Sigmoid colon (tissue), 4 donors: Measurements from ENCODE around the gene TECTB.

Source experiments
- POLR2A ChIP-seq, 2 donors: fragments of 450-650 bp; IDR thresholded peaks; one replicate each; pipeline ENCODE4 v1.6.1; 2016; ENCODE audit warnings: antibody characterized with exemption in 2 of 2, mild to moderate bottlenecking in 2 of 2, moderate library complexity in 2 of 2
- POLR2AphosphoS5 ChIP-seq, 4 donors: sonication (generic); formaldehyde crosslinking; IDR thresholded peaks; one replicate each; pipeline ENCODE4 v1.6.1; 2017; ENCODE audit warnings: antibody characterized with exemption in 4 of 4
- TF ChIP-seq, protein P1 (sequence below), 4 experiments: fragments of 450-650 bp in 3 of 4; fragments of 200-600 bp in 1 of 4; IDR thresholded peaks; one replicate each; pipeline ENCODE4 v1.5.1; 2016 to 2019; ENCODE audit warnings: antibody characterized with exemption in 4 of 4, mild to moderate bottlenecking in 3 of 4, moderate library complexity in 2 of 4

DNA sequence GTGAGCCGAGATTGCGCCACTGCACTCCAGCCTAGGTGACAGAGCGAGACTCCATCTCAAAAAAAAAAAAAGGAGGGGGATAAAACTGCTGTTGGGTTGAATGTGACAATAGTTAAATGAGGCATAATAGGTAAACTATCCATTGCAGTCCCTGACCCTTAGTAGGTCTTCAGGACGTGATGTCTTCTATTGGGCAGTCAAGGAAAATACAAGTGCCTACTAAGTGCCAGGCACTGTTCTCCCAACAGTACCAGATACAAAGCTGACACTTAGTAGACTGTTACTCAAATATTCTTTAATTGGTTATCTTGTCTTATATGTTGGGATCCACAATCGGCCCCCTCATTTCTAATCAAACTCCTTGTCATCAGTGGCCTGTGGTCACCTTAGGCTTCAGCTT lies 63.6 kb downstream of the TECTB start:
- TF ChIP-seq, protein P1, sequence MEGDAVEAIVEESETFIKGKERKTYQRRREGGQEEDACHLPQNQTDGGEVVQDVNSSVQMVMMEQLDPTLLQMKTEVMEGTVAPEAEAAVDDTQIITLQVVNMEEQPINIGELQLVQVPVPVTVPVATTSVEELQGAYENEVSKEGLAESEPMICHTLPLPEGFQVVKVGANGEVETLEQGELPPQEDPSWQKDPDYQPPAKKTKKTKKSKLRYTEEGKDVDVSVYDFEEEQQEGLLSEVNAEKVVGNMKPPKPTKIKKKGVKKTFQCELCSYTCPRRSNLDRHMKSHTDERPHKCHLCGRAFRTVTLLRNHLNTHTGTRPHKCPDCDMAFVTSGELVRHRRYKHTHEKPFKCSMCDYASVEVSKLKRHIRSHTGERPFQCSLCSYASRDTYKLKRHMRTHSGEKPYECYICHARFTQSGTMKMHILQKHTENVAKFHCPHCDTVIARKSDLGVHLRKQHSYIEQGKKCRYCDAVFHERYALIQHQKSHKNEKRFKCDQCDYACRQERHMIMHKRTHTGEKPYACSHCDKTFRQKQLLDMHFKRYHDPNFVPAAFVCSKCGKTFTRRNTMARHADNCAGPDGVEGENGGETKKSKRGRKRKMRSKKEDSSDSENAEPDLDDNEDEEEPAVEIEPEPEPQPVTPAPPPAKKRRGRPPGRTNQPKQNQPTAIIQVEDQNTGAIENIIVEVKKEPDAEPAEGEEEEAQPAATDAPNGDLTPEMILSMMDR (IDR thresholded peaks at IDR 0.05), result no peak
- TF ChIP-seq POLR2A (IDR thresholded peaks at IDR 0.05), result no peak
- no peak for TF ChIP-seq POLR2AphosphoS5 (IDR thresholded peaks at IDR 0.05)
